ENCODE results near the gene RYR2.

Gene RYR2

DNA sequence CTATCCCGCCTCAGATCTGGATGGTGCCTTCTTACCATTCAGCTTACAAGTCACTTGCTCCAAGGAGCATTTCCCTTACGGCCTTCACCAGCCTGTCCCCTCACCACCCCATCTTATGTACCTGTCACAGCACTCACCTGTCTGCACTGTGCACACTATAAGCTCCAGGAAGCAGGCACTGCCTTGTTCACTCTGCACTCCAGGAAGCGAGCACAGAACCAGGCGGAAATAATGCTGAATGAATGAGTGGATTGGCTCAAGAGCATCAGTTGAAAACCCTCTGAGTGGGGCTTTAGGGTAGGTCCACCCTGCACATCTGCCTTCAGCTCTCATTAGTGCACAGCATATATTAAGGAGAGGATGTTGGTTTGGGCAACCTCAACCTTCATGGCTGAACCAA is 8.9 kb upstream of the RYR2 start:
- DNase-seq, result no peak

DNA sequence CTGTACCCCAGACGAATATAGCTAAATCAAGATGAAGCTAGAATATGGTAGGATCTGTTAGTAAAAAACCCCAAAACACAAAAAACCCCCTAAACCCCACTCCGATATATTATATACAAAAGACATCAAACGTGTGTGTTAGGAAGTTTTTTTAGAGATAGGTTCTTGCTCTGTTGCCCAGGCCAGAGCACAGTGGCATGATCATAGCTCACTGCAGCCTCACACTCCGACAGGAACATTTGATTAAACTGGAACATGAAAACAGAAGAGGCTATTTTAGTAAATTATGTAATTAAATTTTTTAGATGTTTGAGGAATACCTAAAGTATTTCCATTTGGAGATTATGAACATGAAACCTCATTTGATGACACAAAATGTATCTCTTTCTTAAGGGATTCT is 8.2 kb upstream of the RYR2 start:
- DNase-seq, result no peak

- DNase-seq, result no peak
These were observed 6.2 kb upstream of the RYR2 start for GRCh38 chr1:237035759-237036158.

GRCh38 chr1:237038211-237038610 is 3.8 kb upstream of the RYR2 start:
- DNase-seq, result no peak

DNA sequence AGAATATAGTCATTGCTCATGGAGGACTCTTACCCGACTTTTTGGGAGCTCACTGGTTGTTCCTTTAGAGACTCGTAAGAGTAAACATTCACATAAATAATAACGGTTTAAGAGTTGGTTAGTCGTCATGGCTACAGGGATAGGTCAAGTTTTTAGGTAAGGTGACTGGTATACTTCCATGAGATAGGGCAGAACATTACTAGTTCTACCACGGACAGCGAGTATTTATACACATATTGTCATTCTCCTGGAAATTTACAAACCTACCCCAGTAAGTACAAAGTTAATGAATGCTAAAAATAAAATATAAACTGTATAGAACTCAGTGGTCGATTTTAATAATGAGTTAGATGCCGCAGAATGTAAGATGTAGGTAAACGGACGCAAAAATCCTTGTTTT is 1.2 kb upstream of the RYR2 start:
- DNase-seq, result no peak

DNA sequence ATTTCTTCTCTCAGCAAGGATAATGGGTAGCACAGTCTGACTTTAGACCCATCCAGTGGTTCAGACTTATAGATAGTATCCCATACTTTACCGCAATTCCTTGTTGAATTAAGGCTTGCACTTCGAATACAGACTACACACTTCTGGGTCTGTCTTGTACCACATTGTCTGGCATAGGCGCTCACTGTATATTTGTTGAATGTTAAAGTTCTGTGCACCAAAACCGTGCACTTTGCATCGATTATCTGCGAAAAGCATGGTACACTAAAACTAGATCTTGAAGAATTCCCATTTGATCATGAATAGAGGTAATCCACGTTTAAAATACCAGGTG is 556 bp upstream of the RYR2 start:
- no peak for DNase-seq

DNA sequence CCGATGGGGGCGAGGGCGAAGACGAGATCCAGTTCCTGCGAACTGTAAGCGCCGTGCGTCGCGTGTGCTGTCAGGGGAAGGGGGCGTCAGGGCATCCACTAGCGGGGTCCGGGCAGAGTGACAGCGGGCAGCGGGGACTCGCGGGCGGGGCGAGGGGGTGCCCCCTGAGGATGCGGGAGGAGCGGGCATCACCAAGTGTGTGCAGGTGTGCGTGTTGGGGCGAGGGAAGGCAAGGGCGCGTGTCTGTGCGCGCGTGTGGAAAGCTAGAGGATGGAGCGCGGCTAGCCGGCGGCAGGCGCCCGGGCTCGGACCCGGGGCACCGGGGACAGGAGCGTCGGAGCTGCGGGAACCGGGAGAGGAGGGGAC is 525 bp downstream of the RYR2 start:
- no peak for DNase-seq

DNA sequence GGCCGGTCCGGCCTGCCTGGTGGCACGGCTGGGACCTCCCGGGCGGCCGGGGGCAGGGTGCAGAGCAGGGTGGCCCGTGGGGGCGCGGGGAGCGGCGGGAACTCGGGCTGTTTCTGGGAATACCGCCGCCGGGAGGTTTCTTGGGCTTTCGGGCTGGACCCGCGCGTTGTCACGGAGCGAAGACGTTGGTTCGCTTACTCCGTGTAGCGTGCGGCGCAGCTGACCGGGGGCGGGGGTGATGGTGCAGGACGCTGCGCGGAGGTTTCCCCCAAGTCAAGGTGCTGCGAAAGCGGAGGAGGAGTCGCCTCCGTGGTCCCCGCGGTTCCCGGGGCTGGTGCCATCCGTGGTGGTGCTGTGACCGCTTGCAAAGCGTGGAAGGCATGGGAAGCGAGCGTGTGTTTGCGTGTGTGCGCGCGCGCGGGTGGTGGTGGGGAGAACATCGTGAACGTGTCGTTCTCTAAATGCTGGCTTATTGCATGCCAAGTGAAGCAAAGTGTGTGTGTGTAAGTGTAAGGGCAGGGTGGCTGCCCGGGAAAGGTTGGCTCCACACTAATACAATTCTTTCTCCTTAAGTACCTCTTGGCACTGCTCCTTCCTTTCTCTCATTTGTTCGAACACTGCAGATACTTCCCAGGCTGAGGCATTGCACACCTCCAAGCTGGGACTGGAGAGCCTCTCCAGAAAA is 1.1 kb downstream of the RYR2 start:
- no peak for DNase-seq

GRCh38 chr1:237043846-237044636 is 2.1 kb downstream of the RYR2 start:
- DNase-seq, result no peak

DNA sequence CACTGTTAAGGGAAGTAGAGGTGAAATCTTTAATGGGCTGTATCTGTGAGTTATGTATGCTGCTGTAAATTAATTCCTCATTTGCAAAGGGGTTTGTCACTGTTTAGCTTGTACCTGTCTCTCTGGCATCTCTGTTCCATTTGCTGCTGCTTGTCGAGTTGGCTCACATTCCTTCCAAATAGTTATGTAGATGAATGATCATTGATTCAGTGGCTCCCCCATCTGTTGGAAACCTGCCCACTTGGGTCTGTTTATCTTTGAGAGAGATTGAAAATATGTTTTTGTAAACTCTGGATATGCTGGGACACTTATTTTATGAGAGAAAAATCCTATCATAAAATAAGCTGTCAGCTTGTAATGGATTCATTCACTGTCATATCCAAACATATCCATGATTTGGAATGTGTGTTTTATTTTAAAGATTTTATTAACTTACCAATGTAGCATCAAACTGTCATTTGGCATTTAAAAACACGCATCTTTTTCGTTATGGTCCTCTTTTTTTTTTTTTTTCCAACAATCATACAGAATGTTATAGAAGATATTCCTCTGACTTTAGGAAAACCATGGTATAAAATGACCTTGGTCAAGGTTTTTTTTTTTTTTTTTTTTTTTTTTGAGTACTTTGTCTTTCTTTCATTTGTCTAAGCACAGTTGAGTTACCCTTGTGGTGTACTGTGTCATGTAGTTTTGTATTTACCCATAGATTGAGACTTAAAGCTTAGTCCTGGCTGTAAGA is 3.5 kb downstream of the RYR2 start:
- no peak for DNase-seq

GRCh38 chr1:237048803-237049202 is 6.8 kb downstream of the RYR2 start:
- DNase-seq, result no peak

- DNase-seq, result no peak
These were observed 8.2 kb downstream of the RYR2 start for GRCh38 chr1:237050185-237050584.

DNA sequence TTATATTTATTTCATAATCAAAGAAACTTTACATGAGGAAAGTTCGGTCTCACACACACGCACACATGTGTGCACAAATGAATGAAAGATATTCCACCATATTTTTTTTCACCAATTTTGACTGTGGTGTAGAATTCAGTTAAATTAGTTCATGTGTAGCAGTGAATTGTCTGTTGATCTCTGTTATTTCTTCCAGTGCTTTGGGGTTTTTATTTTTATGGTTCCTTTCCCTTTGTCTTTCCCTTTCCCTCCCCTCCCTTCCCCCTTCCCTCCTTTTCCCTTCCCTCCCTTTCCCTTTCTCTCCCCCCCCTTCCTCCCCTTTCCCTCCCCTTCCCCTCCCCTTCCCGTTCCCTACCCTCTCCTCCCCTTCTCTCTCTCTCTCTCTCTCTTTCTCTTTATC is 8.9 kb downstream of the RYR2 start:
- DNase-seq, result no peak

GRCh38 chr1:237054313-237054712 is 12.3 kb downstream of the RYR2 start:
- DNase-seq, result no peak

GRCh38 chr1:237058470-237058869 is 16.5 kb downstream of the RYR2 start:
- no peak for DNase-seq

DNA sequence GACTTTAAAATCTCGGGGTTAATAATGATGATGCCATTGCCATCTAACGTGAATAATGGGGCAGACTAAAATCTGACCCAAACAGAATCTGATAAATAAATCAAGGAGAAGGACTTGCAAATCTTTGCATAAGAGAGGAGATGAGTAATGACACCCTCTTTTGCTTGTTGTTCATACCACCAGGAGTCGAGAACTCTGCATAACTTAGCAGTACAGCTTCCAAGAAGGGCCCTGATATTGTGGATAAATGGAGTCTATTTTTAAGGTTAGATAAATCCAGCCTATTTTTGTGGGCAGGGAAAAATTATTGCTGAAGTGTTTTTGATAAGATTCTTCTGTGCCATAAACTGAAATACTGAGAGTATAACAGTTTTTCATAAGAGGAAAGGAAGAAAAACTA is 17.3 kb downstream of the RYR2 start:
- DNase-seq, result no peak

DNA sequence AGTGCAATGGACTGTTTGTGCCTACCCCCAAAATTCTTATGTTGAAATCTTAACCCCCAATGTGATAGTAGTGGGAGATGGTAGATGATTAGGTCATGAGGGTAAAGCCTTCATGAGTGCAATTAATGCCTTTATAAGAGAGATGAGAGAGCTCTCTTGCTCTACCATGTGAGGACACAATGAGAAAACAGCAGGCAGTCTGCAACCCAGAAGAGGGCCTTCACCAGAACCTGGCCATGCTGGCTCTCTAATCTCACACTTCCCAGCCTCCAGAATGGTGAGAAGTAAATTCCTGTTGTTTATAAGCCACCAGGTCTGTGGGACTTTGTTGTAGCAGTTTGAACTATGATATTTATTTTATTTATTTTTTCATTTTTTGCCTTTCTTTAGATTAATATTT is 21.0 kb downstream of the RYR2 start:
- no peak for DNase-seq

DNA sequence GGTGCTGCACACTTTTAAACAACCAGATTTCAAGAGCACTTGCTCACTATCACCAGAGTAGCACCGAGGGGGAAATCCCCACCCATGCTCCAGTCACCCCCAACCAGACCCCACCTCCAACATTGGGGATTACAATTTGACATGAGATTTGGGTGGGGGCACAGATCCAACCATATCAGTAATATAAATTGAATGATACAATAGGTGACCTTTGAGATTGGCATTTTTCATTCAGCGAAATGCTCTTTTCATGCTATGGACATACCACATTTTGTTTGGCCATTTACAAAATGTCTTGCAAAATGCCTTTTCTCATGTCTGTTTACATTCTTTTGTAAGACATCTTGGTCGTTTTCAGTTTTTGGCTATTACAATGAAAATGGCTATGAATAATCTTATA is 23.9 kb downstream of the RYR2 start:
- DNase-seq, result no peak

- DNase-seq, result no peak
These were observed 28.5 kb downstream of the RYR2 start for GRCh38 chr1:237070519-237070918.

- no peak for DNase-seq
These were observed 29.8 kb downstream of the RYR2 start for GRCh38 chr1:237071641-237072420.

- DNase-seq, result no peak
These were observed 32.6 kb downstream of the RYR2 start for GRCh38 chr1:237074371-237075117.

- no peak for DNase-seq
These were observed 42.5 kb downstream of the RYR2 start for GRCh38 chr1:237084341-237085077.
